D721Med (cell line): ENCODE data around the gene NEK11.

Experiments
- DNase-seq: peaks from one replicate; pipeline ENCODE4 v3.0.0; 2011; ENCODE audit warnings: low spot score; ENCODE audit not compliant: insufficient read length
- FAIRE-seq: peaks from 2 replicates; lab custom pipeline; 2011; peaks lifted over from hg19 to GRCh38; lab: Jason Lieb, UNC
- TF ChIP-seq, protein P1 (sequence below): IDR thresholded peaks from 2 replicates; pipeline ENCODE4 v1.5.1; 2012; ENCODE audit warnings: mild to moderate bottlenecking, control low read depth; ENCODE audit not compliant: insufficient read depth; ENCODE audit errors: missing control alignments

The NEK11 gene

DNA sequence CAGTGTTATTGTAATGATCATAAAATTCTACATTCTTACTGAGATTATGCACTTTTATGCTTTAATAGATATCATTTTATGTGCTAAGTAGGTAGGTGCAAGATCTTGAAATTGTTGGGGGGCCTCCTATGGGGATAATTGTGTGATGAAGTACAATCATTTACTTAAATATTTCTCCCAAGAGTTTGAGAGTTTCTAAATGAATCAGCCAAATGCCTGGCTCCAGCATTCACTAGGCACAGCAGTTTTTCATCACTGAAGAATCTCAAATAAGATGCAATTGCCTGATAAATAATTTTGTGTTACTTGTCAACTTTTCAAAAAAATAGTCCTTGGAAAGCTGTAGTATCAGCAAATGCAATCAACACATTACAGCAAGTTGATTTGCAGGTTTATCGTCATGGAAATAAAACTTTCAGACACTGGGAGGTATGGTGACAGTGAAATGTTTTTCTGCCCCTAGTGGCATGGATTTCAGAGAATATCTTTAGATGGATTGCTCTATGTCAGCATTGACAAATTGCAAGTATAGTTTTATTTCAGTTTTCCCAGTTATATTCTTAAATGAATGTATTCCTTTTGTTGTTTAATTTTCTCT is 167.1 kb downstream of the NEK11 start:
- FAIRE-seq (no peak), DNase-seq (no peak)
- TF ChIP-seq, protein P1, sequence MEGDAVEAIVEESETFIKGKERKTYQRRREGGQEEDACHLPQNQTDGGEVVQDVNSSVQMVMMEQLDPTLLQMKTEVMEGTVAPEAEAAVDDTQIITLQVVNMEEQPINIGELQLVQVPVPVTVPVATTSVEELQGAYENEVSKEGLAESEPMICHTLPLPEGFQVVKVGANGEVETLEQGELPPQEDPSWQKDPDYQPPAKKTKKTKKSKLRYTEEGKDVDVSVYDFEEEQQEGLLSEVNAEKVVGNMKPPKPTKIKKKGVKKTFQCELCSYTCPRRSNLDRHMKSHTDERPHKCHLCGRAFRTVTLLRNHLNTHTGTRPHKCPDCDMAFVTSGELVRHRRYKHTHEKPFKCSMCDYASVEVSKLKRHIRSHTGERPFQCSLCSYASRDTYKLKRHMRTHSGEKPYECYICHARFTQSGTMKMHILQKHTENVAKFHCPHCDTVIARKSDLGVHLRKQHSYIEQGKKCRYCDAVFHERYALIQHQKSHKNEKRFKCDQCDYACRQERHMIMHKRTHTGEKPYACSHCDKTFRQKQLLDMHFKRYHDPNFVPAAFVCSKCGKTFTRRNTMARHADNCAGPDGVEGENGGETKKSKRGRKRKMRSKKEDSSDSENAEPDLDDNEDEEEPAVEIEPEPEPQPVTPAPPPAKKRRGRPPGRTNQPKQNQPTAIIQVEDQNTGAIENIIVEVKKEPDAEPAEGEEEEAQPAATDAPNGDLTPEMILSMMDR: no peak

DNA sequence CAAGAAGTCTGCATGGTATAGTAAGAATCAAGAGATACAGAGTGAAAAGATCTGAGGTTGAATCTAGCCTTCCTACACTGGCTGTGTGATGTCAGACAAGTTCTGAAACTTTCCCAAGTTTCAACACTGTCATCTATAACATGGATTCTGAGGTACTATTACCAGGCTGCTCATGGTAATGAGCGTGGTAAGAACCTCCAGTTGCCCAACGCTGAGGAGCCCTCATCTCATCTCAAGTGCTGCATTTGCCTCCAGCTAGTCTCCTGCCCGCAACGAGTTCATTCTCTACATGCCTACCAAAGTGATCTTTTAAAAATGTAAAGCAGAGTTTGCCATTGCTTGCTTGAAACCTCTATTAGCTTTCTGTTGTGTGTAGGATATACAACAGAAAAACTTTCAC is 168.1 kb downstream of the NEK11 start:
- DNase-seq (no peak), FAIRE-seq (no peak)
- TF ChIP-seq, protein P1: no peak

DNA sequence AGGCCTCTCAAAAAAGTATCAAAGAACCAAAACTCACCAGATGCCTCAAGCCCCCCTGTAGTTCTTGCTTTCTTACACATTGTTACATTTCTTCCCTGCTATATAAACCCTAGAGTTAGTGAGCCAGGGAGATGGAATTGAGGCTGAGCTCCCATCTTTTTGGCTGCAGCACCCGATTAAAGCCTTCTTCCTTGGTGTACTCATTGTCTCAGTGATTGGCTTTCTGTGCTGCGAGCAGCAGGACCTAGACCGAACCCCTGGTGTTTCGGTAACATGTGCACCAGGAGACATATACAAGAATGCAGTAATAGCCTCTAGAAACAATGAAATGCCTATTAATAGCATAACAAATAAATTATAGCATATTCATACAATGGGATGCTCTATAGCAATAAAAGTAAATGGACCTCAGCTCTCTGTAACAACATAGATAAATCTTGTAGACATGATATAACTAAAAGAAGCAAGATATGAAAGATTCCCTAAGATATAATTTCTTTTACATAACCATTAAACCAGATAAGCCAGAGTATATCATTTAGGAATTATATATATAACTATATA is 174.0 kb downstream of the NEK11 start:
- FAIRE-seq: no peak
- TF ChIP-seq, protein P1: no peak
- no peak for DNase-seq

DNA sequence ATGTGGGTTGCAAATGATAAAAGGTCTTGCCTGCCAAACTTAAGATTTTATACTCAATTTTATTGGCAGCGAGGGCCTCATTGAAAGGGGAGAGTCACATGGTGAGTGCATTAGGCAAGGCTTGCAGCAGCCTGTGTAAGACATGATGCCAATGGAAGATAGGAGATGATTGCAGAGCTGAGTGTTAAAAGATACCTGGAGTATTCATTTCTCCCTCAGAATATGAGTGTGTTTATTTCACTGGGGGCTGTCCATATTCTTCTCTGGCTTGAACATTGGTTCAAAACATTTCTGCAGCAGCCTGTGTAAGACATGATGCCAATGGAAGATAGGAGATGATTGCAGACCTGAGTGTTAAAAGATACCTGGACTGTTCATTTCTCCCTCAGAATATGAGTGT is 189.7 kb downstream of the NEK11 start:
- DNase-seq: no peak
- TF ChIP-seq, protein P1: no peak
- FAIRE-seq: no peak

DNA sequence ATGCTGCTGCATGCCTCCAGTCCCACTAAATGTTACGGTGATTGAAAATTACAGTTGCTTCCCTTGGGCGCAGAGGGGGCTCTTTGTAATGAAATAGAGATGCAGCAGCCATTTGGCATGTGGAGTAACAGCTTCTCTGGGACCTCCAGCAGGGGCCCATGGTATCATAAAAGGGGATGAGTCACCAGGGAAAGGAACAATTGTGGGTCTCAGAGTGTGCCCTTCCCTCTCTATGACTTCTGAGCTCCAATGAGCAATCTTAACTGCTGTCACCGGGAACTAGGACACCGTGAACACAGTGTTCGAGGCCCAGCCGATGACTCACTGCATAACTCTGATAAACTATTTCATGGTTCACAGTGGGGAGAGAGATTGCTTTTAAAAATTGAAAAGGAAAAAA is 190.1 kb downstream of the NEK11 start:
- DNase-seq (no peak), FAIRE-seq (no peak)
- TF ChIP-seq, protein P1: no peak

DNA sequence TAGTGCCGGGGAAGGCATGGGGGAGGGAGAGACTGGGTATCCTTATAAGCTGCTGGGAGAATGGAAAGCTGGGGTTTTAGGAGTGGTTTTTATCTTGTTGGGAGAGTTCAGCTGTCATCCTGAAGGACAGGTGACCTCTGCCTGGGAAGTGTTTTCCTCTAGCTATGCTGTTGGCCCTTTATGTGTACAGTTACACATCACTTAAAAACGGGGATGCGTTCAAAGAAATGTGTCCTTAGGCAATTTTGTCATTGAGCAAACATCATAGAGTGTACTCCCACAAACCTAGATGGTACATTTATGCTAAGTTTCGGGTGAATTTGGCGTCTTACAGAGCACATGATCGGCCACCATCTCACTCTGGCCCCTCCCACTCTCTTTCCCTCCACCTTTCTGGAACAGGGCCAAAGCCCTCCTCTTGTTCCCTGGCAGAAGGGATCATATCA is 190.6 kb downstream of the NEK11 start:
- DNase-seq (no peak), FAIRE-seq (no peak)
- TF ChIP-seq, protein P1: no peak

DNA sequence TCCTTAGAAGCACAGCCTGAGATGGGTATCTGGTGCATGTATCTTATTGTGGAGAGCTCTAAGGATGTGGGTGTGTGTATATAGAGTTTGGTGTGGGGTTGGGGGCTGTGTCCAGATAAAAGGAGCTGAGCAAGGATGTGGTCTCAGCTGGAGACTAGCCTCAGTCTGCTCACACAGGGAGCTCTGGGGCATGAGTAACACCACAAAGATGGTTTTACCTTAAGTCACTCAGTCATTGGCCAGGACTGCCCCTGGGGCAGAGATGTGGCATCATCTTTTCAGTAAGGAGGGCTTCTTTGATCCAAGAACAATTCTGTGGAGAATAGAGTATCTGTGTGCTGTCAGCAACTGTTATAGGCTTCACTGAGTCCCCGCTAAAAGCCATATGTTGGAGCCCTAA is 191.5 kb downstream of the NEK11 start:
- no peak for DNase-seq
- FAIRE-seq: no peak
- TF ChIP-seq, protein P1: no peak
